ENCODE data around the gene MPP2.

- no peak for TF ChIP-seq HIC1 (tag by site-specific recombination; IDR thresholded peaks at IDR 0.05)
- no peak for TF ChIP-seq CTCF (tag by site-specific recombination; IDR thresholded peaks at IDR 0.05)
- no peak for TF ChIP-seq ZNF639 (tag by site-specific recombination; IDR thresholded peaks at IDR 0.05)
- no peak for TF ChIP-seq REST (tag by site-specific recombination; IDR thresholded peaks at IDR 0.05)
- no peak for TF ChIP-seq TRIM28 (IDR thresholded peaks at IDR 0.05; ENCODE audit: borderline replicate concordance, low read length)
- TF ChIP-seq ZNF121 (tag by site-specific recombination; IDR thresholded peaks at IDR 0.05), result no peak
- TF ChIP-seq ZNF19 (tag by site-specific recombination; IDR thresholded peaks at IDR 0.05; ENCODE audit: low read depth), result no peak
- TF ChIP-seq SALL2 (tag by site-specific recombination; IDR thresholded peaks at IDR 0.05; ENCODE audit: borderline replicate concordance), result no peak
- no peak for TF ChIP-seq ZNF645 (tag by site-specific recombination; IDR thresholded peaks at IDR 0.05)
- no peak for TF ChIP-seq ZNF423 (tag by site-specific recombination; IDR thresholded peaks at IDR 0.05)
These were observed 13.3 kb upstream of the MPP2 start for GRCh38 chr17:43920500-43921095.
